ENCODE data around the gene TMEM87A.
A peak's percentile ranks its signal among the peaks of the same experiment; 100 is the strongest.
"Not testable (repeated sequence)": the region's sequence is repeated elsewhere in the genome, so short reads cannot be mapped to it uniquely, and the experiment has no call there.

The TMEM87A gene

DNA sequence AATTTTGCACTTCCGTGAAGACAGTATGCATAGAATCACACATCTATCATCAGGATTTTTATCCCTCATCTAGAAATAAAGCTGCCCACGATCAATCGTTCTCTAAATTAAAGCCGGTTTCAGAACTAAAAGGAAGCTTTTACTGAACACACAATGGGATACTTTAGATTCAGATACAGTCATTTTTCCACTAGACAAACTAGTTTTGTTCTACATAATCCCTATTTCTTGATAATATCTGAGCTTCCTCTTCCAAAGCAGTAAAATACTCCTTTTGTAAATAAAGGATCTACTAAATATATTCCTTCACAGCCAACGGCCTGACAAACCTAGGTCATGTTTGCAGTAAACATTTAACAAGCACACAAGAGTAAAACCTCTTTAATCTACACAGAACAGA lies 2.2 kb downstream of the TMEM87A start:
- FAIRE-seq, result no peak

DNA sequence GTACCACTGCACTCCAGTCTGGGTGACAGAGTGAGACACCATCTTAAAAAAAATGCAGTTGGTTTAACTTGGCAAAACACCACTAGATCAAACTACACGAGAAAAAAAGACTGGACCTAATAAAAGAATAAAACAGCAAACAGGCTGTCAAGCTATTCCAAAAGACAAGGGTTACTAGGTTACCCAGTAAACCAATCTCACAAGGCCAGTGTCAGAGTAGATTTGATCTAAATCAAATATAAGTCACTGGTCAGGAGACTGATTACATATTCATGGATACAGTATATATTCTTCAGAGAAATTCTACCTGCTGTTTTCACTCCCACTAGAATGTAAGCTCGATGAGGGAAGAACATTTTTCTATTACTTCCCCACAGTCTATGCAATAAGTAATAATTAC lies 2.7 kb downstream of the TMEM87A start:
- no peak for FAIRE-seq

DNA sequence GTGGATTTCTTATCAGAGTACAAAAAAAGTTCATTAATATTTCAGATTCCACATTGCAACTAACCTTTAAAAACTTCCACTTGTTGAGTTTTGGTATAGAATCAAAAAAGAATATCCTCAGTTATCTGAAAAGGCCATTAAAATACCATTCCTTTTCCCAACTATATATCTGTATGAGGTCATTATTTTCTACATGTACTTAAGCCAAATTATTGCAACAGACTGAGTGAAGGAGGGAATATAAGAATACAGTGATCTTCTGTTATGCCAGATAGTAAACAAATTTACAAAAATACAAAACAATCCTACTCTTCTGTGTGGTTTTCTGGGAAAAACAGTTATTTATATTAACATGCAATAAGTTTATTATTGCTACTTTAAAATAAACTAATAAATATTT lies 5.9 kb downstream of the TMEM87A start:
- FAIRE-seq, result no peak

DNA sequence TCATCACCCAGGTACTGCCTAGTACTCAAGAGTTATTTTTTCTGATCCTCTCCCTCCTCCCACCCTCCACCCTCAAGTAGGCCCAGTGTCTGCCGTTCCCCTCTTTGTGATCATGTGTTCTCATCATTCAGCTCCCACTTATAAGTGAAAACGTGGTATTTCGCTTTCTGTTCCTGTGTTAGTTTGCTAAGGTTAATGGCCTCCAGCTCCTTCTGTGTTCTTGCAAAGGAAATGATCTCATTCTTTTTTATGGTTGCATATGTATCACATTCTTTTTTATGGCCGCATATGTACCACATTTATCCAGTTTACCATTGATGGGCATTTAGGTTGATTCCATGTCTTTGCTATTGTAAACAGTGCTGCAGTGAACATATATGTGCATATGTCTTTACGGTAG lies 8.4 kb downstream of the TMEM87A start:
- FAIRE-seq, result no peak

DNA sequence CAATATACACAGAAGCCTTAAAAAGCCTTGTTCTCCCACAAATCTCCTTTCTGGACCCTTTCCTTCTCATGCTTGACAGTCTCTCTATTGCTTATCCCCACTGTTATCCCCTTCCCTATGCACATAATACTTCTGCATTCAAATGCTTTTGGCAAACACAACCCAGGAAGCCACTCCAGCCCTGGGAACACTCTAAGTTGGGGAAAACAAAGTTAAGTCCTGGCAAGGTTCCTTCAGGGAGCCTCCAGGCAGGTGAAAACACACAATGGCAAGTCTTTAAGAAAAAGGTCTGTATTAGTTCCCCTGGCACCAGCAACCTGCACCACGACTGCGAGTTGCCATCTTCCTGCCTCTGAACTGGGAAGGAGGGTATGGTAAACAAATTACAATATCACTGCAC lies 19.9 kb downstream of the TMEM87A start:
- no peak for FAIRE-seq

DNA sequence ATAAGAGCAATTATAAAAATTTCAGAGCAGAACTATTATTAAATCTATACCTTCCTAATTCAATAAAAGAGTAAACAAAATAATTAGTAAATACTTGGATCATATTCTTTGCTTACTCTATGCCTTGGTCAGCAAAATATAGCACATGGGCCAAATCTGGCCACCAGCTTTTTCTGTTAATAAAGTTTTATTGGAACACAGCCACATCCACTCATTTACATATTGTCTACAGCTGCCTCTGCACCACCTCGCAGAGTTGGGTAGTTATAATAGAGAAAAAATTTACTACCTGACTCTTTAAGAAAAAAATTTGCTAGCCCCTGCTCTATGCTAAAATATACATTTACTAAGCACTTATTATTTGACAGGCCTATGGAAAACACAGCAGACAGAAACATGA lies 32.4 kb downstream of the TMEM87A start:
- FAIRE-seq, result no peak

DNA sequence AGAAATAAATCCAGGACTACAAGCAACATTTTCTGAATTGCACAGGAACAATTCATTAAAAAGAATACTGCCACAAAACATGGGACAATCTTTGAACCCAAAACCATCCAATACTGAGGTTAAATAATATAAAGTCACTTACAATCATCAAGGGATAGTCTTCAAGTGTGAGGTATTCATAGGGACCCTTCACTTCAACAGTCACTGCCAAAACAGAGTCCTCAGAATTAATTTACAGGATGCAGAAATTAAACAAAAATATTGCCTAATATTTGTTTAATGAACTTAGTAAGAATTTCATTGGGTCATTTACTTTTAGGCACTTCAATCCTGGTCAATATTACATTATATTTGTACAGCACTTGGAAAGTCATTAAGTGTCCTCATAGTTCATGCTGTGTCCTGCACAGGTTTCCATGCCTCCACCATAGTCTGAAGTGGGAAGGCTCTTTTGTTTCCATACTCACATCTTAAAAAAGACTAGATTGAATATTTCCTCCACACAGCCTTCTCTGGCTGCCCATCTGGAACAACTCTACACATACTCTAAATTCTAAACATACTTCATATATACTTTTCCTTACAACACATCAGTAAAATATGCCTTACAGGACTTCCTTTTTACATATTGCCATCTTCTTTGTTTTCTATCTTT lies 33.6 kb downstream of the TMEM87A start:
- FAIRE-seq, result no peak

DNA sequence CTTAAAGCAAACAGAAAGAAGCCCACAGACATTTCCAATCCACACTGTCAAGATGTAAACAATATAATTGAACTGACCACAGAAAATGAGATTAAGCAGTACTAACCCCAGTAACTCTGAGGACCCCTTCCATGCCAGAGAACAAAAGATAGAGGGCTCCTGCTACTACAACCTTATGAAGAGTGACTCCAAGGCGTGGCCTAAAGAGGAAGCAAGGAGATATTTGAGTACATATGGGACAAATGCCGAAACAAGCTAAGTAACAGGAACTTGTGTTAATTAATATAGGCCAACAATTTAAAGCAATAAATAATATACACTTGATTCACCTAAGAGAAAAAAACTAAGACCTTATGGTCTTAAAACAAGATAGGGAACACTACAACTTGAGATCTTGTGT lies 40.1 kb downstream of the TMEM87A start:
- no peak for FAIRE-seq

DNA sequence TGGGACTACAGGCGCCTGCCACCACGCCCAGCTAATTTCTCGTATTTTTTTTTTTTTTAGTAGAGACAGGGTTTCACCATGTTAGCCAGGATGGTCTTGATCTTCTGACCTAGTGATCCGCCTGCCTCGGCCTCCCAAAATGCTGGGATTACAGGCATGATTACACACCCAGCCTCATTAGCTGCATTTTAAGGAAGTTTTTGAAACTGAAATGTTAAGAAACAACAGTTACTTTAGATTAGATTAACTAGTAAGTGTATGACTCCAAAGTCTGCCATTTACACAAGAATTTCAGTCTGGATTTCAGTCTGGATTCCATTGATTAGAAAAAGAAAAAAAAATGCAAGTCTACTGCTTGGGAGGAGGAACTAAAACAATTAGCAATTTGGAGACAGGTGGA lies 40.6 kb downstream of the TMEM87A start:
- FAIRE-seq, result no peak

DNA sequence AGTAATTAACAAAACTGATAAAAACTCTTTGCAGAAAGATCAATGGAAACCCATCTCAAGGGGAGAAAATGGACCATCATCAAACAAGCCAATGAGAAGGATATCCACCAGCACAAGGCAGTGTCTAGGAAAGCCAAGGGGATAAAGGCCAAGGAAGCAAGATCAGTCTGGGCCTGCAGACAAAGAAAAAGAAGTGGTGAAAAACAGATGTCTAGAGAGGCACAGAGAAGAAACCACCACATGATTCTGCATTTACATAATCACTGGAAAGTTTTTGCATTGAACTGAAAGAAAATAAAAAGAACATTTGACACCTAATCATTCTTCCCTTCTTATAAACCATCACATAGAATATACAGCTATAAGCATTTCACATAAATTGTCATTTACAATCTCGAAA lies 42.1 kb downstream of the TMEM87A start:
- FAIRE-seq, result peak; percentile 30

DNA sequence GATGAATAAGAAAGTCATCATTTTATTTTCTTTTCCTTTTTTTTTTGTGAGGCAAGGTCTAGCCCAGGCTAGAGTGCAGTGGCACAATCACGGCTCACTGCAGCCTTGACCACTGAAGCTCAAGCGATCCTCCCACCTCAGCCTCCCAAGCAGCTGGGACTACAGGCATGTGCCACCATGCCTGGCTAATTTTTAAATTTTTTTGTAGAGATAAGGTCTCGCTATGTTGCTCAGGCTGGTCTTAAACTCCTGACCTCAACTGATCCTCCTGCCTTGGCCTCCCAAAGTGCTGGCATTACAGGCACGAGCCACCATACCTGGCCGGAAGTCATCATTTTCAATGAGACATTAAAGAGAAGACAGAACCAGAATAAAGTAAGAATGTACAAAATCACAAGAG lies 44.3 kb downstream of the TMEM87A start:
- FAIRE-seq, result not testable (repeated sequence)

DNA sequence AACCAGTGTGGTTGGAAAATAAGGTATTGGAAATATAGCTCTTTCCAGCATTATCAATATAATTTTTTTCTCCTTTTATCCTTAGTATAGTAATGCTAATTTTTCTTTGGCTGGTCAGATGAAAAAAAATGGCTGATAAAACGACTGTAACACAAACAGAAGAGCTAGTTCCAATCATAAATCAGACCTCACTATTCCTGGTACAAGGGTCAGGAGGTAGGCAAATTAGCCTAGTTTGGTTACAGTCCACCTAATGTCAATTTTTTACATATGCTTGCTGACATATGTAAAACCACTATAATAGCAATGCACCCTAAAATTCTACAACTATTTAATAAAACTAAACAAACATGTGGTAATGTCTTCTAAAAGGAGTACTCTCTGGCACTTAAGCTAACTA lies 45.2 kb downstream of the TMEM87A start:
- no peak for FAIRE-seq

DNA sequence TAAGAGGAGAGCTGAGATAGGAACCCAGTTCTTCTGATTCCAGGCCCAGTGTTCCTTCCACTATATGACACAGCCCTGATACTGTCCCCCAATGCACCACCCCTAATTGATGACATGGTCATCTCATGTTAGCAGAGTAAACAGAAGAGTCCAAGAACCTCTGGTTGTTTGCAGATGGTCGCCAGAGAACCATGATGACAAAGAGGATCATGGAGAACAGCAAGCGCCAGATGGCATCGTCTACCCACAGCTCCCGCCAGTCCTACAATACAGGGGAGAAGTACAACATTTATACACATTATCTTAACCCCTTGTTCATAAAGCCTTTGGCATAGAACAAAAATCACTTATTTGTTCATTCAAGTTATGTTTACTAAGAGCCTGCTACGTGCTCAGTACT lies 46.6 kb downstream of the TMEM87A start:
- no peak for FAIRE-seq

DNA sequence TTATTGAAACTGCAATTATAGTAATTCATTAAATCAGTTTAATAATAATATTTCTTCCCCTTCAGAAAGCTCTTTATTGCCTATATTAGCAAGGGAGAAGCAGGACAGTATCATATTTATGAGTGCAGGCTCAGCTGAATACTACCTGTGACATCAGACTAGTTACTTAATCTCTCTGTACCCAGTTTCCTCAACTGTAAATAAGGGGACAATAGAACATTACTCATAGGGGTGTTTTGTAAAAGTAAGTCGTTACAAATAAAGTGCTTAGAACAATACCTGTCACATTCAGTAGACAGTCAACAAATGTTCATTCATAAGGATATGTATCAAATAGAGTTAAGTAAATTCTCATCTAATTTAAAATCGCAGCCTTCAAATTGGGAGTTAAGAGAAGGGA lies 53.0 kb downstream of the TMEM87A start:
- FAIRE-seq, result no peak

DNA sequence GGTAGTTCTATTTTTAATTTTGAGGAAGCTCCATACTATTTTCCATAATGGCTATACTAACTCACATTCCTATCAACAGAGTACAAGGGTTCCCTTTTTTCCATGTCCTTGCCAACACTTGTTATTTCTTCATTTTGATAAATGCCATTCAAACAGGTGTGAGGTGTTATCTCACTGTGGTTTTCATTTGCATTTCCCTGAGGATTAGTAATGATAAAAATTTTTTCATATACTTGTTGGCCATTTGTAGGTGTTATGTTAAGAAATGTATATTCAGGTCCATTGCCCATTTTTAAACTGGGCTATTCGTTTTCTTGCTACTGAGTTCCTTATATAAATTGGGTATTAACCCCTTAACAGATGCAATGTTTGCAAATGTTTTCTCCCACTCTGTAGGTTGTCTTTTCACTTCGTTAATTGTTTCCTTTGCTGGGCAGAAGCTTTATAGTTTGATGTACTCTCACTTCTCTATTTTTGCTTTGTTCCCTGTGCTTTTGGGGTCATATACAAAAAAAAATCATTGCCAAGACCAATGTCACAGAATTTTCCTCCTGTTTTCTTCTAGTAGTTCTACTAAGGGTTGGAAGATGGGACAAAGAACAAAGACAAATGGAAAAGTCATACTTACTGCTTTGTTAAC lies 54.2 kb downstream of the TMEM87A start:
- no peak for FAIRE-seq

DNA sequence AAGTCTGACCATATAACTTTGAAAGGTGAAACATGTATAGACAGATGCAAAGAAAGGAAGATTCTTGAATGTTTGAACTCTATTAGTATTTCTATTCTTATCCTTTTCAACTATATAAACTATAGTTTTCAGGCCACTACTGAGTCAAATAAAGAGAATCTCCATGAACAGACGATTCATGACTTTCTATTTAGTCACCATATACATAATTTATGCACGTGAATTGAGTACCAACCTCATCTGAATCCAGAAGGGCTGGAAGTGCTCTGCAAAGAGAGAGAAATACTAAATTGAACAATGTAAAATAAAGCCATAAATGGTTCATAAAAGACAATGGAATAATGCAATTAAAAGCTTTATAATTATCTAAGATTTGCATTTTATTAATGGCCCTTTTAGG lies 55.7 kb downstream of the TMEM87A start:
- no peak for FAIRE-seq

DNA sequence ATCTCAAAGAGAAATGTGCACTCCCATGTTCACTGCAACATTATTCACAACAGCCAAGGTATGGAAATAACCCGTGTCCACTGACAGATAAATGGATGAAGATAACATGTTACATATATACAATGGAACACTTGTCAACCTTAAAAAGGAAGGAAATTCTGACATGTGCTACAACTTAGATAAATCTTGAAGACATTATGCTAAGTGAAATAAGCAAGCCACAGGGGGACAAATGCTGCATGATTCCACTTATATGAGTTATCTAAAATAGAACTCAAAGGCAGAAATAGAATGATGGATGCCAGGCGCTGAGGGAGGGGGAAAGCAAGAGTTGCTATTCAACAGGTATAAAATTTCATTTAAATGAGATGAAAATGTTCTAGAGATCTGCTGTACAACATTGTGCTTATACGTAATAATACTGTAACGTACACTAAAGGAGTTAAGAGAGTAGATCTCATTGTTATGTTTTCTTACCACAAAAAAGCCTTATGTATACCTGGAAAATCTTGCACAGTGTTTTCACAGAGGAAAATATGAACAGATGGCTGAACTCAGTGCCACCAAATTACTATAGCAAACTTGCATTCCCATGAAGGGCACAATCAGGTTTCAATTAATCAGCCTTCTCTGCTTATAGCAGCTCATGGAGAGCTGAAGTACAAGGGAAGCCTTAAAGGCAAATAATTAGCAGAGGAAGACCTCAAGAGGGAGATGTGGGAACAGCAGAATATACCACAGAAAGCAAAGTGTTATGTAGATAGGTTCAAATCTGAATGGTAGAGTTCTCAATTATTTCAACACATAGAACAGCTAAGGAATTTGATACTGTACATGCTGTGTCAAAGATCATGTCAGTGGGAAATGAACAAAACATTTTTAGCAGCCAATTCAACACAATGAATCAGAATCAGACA lies 57.1 kb downstream of the TMEM87A start:
- FAIRE-seq, result no peak

DNA sequence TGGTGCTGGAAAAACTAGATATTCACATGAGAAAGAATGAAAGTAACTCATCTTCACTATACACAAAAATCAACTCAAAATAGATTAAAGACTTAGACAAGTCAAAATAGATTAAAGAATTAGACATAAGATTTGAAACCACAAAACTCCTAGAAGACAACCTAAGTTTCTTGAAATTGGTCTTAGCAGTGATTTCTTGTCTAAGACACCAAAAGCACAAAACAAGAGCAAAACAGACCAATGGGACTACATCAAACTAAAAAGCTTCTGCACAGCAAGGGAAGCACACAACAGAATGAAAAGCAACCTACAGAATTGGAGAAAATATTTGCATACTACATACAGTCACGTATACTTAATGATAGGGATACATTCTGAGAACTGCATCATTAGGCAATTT lies 58.6 kb downstream of the TMEM87A start:
- FAIRE-seq, result no peak

DNA sequence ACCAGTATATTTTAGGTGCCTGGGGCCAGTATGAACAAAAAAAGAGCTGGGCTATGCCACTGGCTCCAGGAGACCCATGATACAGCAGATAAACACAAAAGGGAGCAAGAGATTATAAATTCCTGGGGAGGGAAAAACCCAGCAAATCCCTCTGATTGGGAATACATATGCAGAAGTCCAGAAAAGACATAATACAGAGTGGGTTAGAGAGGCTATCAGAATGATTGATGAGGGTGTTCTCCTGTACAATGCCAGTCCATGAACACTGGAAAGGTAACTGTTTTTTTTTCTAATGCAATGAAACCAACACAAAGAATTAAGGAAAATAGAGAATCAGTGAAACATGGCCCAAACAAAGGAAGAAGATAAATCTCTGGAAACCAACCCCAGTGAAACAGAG lies 59.7 kb downstream of the TMEM87A start:
- FAIRE-seq, result no peak

DNA sequence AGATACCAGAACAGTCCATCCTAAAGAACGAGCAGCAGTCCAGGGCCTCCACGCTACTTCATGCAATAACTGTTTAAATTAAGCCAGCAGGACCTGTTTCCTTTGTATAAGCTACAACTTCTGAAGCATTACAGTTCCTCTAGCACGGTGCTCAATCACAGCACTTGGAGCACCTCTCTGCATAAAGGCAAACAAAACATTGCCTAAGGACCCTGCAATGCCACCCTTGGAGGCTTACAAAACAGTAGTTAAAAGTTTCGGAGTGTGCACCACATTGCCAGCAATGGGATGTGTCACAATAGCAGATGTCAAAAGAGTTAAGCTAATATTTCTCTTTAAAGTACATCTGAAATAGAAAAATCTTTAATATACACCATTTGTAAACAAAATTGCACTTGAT lies 62.5 kb downstream of the TMEM87A start:
- FAIRE-seq, result no peak

DNA sequence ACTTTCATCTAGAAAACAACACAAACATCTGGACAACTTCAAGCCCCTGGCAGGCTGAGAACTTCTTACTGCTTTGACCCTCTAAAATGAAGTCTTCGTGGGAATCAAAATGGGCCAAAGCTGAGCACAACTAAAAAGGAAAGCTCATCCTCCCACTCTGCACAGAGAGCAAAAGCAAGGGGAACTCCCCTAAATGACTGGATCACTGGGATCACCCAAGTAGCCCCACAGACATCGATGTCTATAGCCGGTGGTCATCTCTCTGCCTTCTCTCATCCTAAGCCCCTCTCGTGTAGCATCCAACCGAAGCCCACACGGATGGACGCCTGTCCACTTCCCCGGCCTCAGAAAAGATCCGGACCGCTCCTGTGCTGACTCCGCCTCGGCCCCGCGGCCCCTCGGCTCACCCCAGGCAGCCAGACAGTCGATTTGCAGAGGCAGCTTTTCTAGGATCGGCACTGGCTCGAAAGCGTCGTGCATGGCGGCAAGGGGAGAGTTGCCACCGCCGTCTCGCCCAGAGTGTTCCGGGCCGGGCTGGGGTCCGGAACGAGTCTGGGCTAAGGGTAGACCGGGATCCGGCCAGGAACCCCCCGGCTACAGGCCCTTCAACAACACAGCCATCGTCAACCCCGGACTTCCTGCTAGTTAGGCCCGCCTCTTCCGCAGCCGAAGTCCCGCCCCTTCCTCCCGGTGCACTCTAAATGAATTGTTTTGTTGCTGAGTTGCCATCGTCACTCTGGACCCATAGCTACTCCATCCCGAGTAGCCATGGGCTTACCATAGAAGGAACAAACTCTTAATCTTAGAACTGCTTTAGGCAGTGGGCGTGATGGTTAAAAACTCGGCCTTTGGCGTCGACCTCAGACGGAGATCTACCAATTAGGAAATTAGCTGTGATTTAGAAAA lies 65.3 kb downstream of the TMEM87A start, which contains the start of gene VPS39:
Gene VPS39 (minus strand): TSS at position 631 of the 906 bp plus-strand sequence. CDS start 151 bp downstream, at position 480.
- peak; percentile 75 for FAIRE-seq

DNA sequence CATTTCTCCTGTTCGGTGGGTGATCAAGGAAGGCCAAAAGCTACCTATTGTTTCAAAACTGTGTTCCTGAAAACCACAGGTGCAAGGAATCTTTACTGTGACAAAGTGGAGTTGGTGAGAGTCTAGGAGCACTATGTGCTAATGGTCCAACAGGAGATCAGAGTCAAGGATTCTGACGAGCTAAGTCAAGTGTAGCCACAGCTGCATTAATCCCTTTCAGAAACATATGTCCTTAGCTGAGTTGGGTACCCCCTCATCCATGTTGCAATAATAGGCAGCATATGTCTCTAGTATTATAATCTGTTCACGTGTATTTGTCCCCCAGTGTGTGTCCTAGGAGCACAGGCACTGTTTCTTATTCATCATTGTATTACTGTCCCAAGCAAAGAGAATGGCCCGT lies 66.8 kb downstream of the TMEM87A start:
- no peak for FAIRE-seq

DNA sequence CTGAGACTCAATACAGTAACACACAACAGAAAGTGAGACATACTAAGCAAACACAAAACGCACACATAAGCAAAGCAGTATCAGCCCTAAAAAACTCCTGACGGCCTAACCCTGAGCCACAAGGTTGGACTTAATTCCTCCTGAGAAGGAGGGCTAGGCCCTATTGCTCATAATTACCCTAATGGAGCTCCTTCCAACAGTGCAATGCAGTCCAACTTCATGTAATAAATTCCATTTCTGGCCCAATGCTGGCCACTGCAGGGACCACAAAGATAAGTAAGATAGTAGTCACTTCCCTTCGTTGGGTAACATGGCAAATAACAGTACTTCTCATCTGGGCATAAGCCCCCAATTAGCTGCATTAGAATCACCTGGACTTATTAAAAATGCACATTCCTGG lies 69.3 kb downstream of the TMEM87A start:
- FAIRE-seq, result no peak

Measured in G401.6 (cell line).